K562 (cell line): ENCODE results near the gene RPLP2. TPM values are rescaled to one million over a fixed set of nuclear protein-coding genes. Genes with fewer than 3 reads are reported as not detected.

ENCODE experiments used
- COPS2 ChIP-seq: fragments of 450-650 bp; conservative IDR thresholded peaks from 2 replicates; pipeline ENCODE4 v1.6.1; 2016; ENCODE audit warnings: mild to moderate bottlenecking, moderate library complexity
- EZH2 ChIP-seq: IDR thresholded peaks from 2 replicates; pipeline ENCODE4 v1.6.1; 2012; ENCODE audit warnings: low read depth, mild to moderate bottlenecking, inconsistent platforms, low read length, borderline replicate concordance
- GMEB1 ChIP-seq: fragments of 250-450 bp; sonication (Bioruptor Pico); IDR thresholded peaks from 2 replicates; pipeline ENCODE4 v1.4.0; 2020; ENCODE audit warnings: mild to moderate bottlenecking
- MAZ ChIP-seq, 2 experiments: fragments of 450-650 bp in 1 of 2; sonication (generic) in 1 of 2; formaldehyde crosslinking; IDR thresholded peaks in 1 of 2; conservative IDR thresholded peaks in 1 of 2; 2 replicates each; pipeline versions ENCODE4 v1.4.0 to v1.5.0; 2020; ENCODE audit warnings: mild to moderate bottlenecking in 1 of 2, missing genetic modification reagents in 1 of 2
- PHF8 ChIP-seq: fragments of 200-600 bp; sonication (generic); IDR thresholded peaks from 2 replicates; pipeline ENCODE4 v1.6.1; 2012; ENCODE audit warnings: mixed run types, mild to moderate bottlenecking, inconsistent platforms, low read length, moderate library complexity, borderline replicate concordance
- SMAD1 ChIP-seq: fragments of 150-350 bp; IDR thresholded peaks from 2 replicates; pipeline ENCODE4 v1.6.1; 2014; ENCODE audit warnings: low read length, low read depth; ENCODE audit not compliant: partially characterized antibody
- ZC3H4 ChIP-seq: sonication (generic); formaldehyde crosslinking; IDR thresholded peaks from 2 replicates; pipeline ENCODE4 v1.9.0; 2021; ENCODE audit warnings: missing genetic modification reagents, borderline replicate concordance
- polyA plus RNA-seq, 8 experiments: library from polyadenylated mRNA; depleted of rRNA in 4 of 8; stranded (reverse) in 5 of 8; unstranded in 3 of 8; fragments of >200 nt; fragmentation: Nextera tagmentation in 2 of 8; fragmentation: Illumina TruSeq in 1 of 8; extraction: Ambion mirVana in 2 of 8; extraction: Trizol in 1 of 8; gene quantifications; 2 replicates each; pipeline versions ENCODE4 v1.2.1 to v1.2.3, GENCODE V29; 2011 to 2014; ENCODE audit warnings: inconsistent platforms in 1 of 8, missing spikeins in 1 of 8
- total RNA-seq, 7 experiments: library from RNA; depleted of rRNA in 6 of 7; stranded (reverse); fragments of >200 nt in 6 of 7; fragmentation: Illumina TruSeq in 2 of 7; extraction: Trizol in 2 of 7; gene quantifications; 2 replicates each; pipeline versions ENCODE4 v1.2.1 to v1.2.3, GENCODE V29; 2011 to 2021; ENCODE audit warnings: low replicate concordance in 1 of 7
- TF ChIP-seq, protein P1 (sequence below): fragments of 450-650 bp; formaldehyde crosslinking; IDR thresholded peaks from 2 replicates; pipeline ENCODE4 v1.4.0; 2022; ENCODE audit warnings: missing genetic modification characterization
- TF ChIP-seq, protein P2 (sequence below), 2 experiments: fragments of 450-650 bp; formaldehyde crosslinking in 1 of 2; IDR thresholded peaks; 2 replicates each; pipeline versions ENCODE4 v1.4.0 to v1.6.1; 2014 to 2020; ENCODE audit warnings: mild to moderate bottlenecking in 2 of 2, borderline replicate concordance in 1 of 2, low read depth in 1 of 2
- TF ChIP-seq, protein P3 (sequence below): fragments of 250-450 bp; sonication (Bioruptor Pico); IDR thresholded peaks from 2 replicates; pipeline ENCODE4 v1.4.0; 2020; ENCODE audit warnings: mild to moderate bottlenecking, moderate library complexity

Gene RPLP2
- total and polyA plus RNA-seq, 9 of the 15 experiments (the other 6 are each of a cell fraction or from before 2014, with no cell fraction given): 528 to 3,807 (median 1,633) TPM

- TF ChIP-seq GMEB1 (CRISPR knock-in tag) (0 out of 2 replicates have a peak, but pooled peaks have one; percentile 17), MAZ (CRISPR knock-in tag; conservative IDR thresholded peaks at IDR 0.05 in 1 of 2, IDR thresholded peaks at IDR 0.05 in 1 of 2) (peak; percentile 25 to 81), EZH2 (no peak), SMAD1 (no peak), PHF8 (peak; percentile 74; the same call in 1 of the 2 replicates), ZC3H4 (CRISPR knock-in tag) (no peak), COPS2 (no peak)
- TF ChIP-seq, protein P1, sequence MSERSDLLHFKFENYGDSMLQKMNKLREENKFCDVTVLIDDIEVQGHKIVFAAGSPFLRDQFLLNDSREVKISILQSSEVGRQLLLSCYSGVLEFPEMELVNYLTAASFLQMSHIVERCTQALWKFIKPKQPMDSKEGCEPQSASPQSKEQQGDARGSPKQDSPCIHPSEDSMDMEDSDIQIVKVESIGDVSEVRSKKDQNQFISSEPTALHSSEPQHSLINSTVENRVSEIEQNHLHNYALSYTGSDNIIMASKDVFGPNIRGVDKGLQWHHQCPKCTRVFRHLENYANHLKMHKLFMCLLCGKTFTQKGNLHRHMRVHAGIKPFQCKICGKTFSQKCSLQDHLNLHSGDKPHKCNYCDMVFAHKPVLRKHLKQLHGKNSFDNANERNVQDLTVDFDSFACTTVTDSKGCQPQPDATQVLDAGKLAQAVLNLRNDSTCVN (CRISPR knock-in tag): 0 out of 2 replicates have a peak, but pooled peaks have one; percentile 26
- TF ChIP-seq, protein P2, sequence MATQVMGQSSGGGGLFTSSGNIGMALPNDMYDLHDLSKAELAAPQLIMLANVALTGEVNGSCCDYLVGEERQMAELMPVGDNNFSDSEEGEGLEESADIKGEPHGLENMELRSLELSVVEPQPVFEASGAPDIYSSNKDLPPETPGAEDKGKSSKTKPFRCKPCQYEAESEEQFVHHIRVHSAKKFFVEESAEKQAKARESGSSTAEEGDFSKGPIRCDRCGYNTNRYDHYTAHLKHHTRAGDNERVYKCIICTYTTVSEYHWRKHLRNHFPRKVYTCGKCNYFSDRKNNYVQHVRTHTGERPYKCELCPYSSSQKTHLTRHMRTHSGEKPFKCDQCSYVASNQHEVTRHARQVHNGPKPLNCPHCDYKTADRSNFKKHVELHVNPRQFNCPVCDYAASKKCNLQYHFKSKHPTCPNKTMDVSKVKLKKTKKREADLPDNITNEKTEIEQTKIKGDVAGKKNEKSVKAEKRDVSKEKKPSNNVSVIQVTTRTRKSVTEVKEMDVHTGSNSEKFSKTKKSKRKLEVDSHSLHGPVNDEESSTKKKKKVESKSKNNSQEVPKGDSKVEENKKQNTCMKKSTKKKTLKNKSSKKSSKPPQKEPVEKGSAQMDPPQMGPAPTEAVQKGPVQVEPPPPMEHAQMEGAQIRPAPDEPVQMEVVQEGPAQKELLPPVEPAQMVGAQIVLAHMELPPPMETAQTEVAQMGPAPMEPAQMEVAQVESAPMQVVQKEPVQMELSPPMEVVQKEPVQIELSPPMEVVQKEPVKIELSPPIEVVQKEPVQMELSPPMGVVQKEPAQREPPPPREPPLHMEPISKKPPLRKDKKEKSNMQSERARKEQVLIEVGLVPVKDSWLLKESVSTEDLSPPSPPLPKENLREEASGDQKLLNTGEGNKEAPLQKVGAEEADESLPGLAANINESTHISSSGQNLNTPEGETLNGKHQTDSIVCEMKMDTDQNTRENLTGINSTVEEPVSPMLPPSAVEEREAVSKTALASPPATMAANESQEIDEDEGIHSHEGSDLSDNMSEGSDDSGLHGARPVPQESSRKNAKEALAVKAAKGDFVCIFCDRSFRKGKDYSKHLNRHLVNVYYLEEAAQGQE (IDR thresholded peaks at IDR 0.05; ENCODE audit: borderline replicate concordance): no peak
- TF ChIP-seq, protein P2 (CRISPR knock-in tag; IDR thresholded peaks at IDR 0.05; ENCODE audit: low read depth): peak; percentile 24; the same call in 1 of the 2 replicates
- TF ChIP-seq, protein P3, sequence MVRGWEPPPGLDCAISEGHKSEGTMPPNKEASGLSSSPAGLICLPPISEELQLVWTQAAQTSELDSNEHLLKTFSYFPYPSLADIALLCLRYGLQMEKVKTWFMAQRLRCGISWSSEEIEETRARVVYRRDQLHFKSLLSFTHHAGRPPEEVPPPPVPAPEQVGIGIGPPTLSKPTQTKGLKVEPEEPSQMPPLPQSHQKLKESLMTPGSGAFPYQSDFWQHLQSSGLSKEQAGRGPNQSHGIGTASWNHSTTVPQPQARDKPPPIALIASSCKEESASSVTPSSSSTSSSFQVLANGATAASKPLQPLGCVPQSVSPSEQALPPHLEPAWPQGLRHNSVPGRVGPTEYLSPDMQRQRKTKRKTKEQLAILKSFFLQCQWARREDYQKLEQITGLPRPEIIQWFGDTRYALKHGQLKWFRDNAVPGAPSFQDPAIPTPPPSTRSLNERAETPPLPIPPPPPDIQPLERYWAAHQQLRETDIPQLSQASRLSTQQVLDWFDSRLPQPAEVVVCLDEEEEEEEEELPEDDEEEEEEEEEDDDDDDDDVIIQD: no peak
Measured at GRCh38 chr11:827146-827896, 17.6 kb downstream of the RPLP2 start (continued).
